ENCODE results near the gene CCL20. TPM values are rescaled to one million over a fixed set of nuclear protein-coding genes. Genes with fewer than 3 reads are reported as not detected.

Gene CCL20
- total and polyA plus RNA-seq, 2 of the 13 experiments (the other 11 are each of a cell fraction or from before 2014, with no cell fraction given) = 223 to 903 TPM

GRCh38 chr2:227821043-227821942, 7.7 kb downstream of the CCL20 start (continued):
- TF ChIP-seq ZBTB40 (IDR thresholded peaks at IDR 0.05) (no peak), ZBTB40 (CRISPR knock-in tag; IDR thresholded peaks at IDR 0.05) (peak; percentile 52; the same call in 1 of the 2 replicates), ZNF746 (CRISPR knock-in tag; IDR thresholded peaks at IDR 0.05) (peak; percentile 95), PCBP2 (optimal IDR thresholded peaks at IDR 0.05; ENCODE audit: low read depth, low read length, poor library complexity, severe bottlenecking) (no peak), ZNF101 (CRISPR knock-in tag; IDR thresholded peaks at IDR 0.05; ENCODE audit: borderline replicate concordance, low read depth) (no peak), ZNF317 (CRISPR knock-in tag; IDR thresholded peaks at IDR 0.05) (peak; percentile 69), ZBTB25 (CRISPR knock-in tag; IDR thresholded peaks at IDR 0.05) (no peak), FOXC1 (CRISPR knock-in tag; IDR thresholded peaks at IDR 0.05; ENCODE audit: borderline replicate concordance) (peak; percentile 79; the same call in 1 of the 2 replicates), REPIN1 (CRISPR knock-in tag; IDR thresholded peaks at IDR 0.05; ENCODE audit: borderline replicate concordance, low read depth) (peak; percentile 84), DRAP1 (CRISPR knock-in tag; IDR thresholded peaks at IDR 0.05) (0 out of 2 replicates have a peak, but pooled peaks have one; percentile 8), ARID4A (CRISPR knock-in tag; IDR thresholded peaks at IDR 0.05; ENCODE audit: borderline replicate concordance) (peak; percentile 54; the same call in 1 of the 2 replicates), MTA1 (CRISPR knock-in tag; IDR thresholded peaks at IDR 0.05; ENCODE audit: borderline replicate concordance) (peak; percentile 94), PLRG1 (conservative IDR thresholded peaks at IDR 0.05) (no peak)
